CD4-positive, alpha-beta T cell (primary cell): ENCODE results near the gene ZNF614. TPM values are rescaled to one million over a fixed set of nuclear protein-coding genes. Genes with fewer than 3 reads are reported as not detected.
A peak's percentile ranks its signal among the peaks of the same experiment; 100 is the strongest.

ENCODE experiments used
- ATAC-seq: fragments of 200-7000 bp; cut with Tn5 transposase; one replicate; pipeline ENCODE4 v1.10.0; 2022; ENCODE audit warnings: mild to moderate bottlenecking; ENCODE audit not compliant: poor library complexity
- CTCF ChIA-PET: fragments of 350-600 bp; sonication (Branson Sonifier 250); formaldehyde crosslinking; loops from one replicate; lab custom pipeline; 2021; ENCODE audit warnings: antibody characterized with exemption, inconsistent platforms; lab: Charles Lee
- POLR2A ChIA-PET: fragments of 350-600 bp; sonication (Branson Sonifier 250); formaldehyde crosslinking; loops from one replicate; lab custom pipeline; 2021; ENCODE audit warnings: antibody characterized with exemption, inconsistent platforms; lab: Charles Lee
- DNase-seq, 14 experiments: peaks; one replicate each; pipeline ENCODE4 v3.0.0-alpha.2; 2013 to 2020; ENCODE audit warnings: mixed read lengths in 2 of 14
- H3K27ac ChIP-seq, 2 donors: one replicate each; pipeline versions ENCODE4 v1.5.1 to v1.7.0; 2013; ENCODE audit warnings: low read length in 2 of 2, low read depth in 1 of 2, mild to moderate bottlenecking in 1 of 2
- H3K27me3 ChIP-seq, 2 experiments: 1 replicate in 1 of 2; 2 replicates in 1 of 2; pipeline versions ENCODE4 v1.6.1 to v1.7.0; 2013; ENCODE audit warnings: low read length in 2 of 2, control low read depth in 1 of 2, mild to moderate bottlenecking in 1 of 2, moderate library complexity in 1 of 2; ENCODE audit not compliant: insufficient read depth in 2 of 2, control insufficient read depth in 1 of 2
- H3K36me3 ChIP-seq: one replicate; pipeline ENCODE4 v1.6.1; 2013; ENCODE audit warnings: low read length, control low read depth; ENCODE audit not compliant: insufficient read depth
- H3K4me1 ChIP-seq: one replicate; pipeline ENCODE4 v1.6.1; 2013; ENCODE audit warnings: low read length, control low read depth; ENCODE audit not compliant: insufficient read depth
- H3K4me3 ChIP-seq: one replicate; pipeline ENCODE4 v1.5.1; 2013; ENCODE audit warnings: mild to moderate bottlenecking, low read length, moderate library complexity
- H3K9me3 ChIP-seq, 2 experiments: 1 replicate in 1 of 2; 2 replicates in 1 of 2; pipeline versions ENCODE4 v1.6.1 to v1.7.0; 2013; ENCODE audit warnings: low read length in 2 of 2, mild to moderate bottlenecking in 2 of 2, control low read depth in 1 of 2, moderate library complexity in 1 of 2; ENCODE audit not compliant: control insufficient read depth in 1 of 2, insufficient read depth in 1 of 2
- H3K27ac Mint-ChIP-seq: one replicate; pipeline ENCODE4 v1.8.0; 2020; ENCODE audit warnings: mixed read lengths
- H3K27me3 Mint-ChIP-seq: one replicate; pipeline ENCODE4 v1.8.0; 2021; ENCODE audit warnings: mixed read lengths
- H3K36me3 Mint-ChIP-seq: one replicate; pipeline ENCODE4 v1.8.0; 2021; ENCODE audit warnings: low read depth, mixed read lengths
- H3K4me1 Mint-ChIP-seq: one replicate; pipeline ENCODE4 v1.8.0; 2021; ENCODE audit warnings: low read depth, mixed read lengths
- H3K4me3 Mint-ChIP-seq: one replicate; pipeline ENCODE4 v1.8.0; 2020; ENCODE audit warnings: mild to moderate bottlenecking, mixed read lengths
- H3K9me3 Mint-ChIP-seq: one replicate; pipeline ENCODE4 v1.8.0; 2020; ENCODE audit warnings: mixed read lengths
- intact Hi-C, 2 experiments: fragments of 100-400 bp; cut with DNase I in 1 of 2; cut with micrococcal nuclease in 1 of 2; formaldehyde crosslinking; loops; one replicate each; pipeline versions ENCODE4 v1.15.1 to v1.9.0; 2023 to 2025; cut with DNase I, micrococcal nuclease
- total RNA-seq, 174 experiments: library from RNA in 2 of 174; stranded (reverse) in 2 of 174; gene quantifications; one replicate each; pipeline ENCODE4 v1.2.3 and lab custom pipeline; 2021 to 2026
- TF ChIP-seq, protein P1 (sequence below): fragments of 200-600 bp; IDR thresholded peaks from one replicate; pipeline ENCODE4 v1.8.0; 2022; ENCODE audit warnings: antibody characterized with exemption, mild to moderate bottlenecking

ZNF614 gene
- total RNA-seq, 2 experiments from 2014 or later: 9.7 to 10.5 TPM

GRCh38 chr19:52022193-52022592 lies 6.0 kb downstream of the ZNF614 start:
- Mint-ChIP-seq H3K36me3 (peaks cover 99% of the 10 kb centered on the region), H3K27ac (no peak overlapping the region)

DNA sequence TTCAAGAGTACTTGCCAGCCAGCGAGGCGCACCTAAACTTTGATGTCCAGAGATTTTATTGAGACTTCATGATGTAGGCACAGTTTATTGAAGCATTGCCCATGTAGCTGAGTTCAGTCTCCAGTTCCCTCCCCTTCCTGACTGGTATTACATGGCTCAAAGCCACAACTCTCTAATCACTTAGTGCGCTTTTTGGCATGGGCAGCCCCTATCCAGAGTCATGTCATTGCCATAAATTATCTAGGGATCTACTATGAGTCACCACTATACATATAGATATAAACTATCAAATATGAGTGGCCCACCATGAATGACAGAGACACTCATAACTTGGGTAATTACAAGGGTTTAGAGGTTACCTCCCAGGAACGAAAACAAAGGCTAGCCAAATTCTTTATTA lies 7.7 kb downstream of the ZNF614 start:
- peaks cover 99% of the 10 kb centered on the region for H3K36me3 Mint-ChIP-seq
- H3K27me3 Mint-ChIP-seq: no peaks in the 10 kb centered on the region
- CTCF ChIA-PET: interaction anchor here (1.5 kb wide), 1 partner anchor 12 kb away, joined by 7 read pairs; the partner anchor contains the start of gene ZNF615
- no peak overlapping the region for H3K27ac Mint-ChIP-seq
- peaks cover 46 to 95% of the 10 kb centered on the region in 2 experiments for H3K9me3 ChIP-seq
- POLR2A ChIA-PET: interaction anchor here (1.4 to 1.5 kb wide), 2 partner anchors 12 to 28 kb away, joined by 5 to 8 read pairs; partner anchors contain the start of genes ZNF432 and ZNF615
- H3K4me1 Mint-ChIP-seq: peaks cover 6% of the 10 kb centered on the region
- ATAC-seq (no peak), DNase-seq (no peak)
- H3K27ac ChIP-seq: no peak overlapping the region
- no peaks in the 10 kb centered on the region for H3K4me1 ChIP-seq
- H3K4me3 ChIP-seq: no peak overlapping the region
- intact Hi-C loops: no loop called here
- TF ChIP-seq, protein P1, sequence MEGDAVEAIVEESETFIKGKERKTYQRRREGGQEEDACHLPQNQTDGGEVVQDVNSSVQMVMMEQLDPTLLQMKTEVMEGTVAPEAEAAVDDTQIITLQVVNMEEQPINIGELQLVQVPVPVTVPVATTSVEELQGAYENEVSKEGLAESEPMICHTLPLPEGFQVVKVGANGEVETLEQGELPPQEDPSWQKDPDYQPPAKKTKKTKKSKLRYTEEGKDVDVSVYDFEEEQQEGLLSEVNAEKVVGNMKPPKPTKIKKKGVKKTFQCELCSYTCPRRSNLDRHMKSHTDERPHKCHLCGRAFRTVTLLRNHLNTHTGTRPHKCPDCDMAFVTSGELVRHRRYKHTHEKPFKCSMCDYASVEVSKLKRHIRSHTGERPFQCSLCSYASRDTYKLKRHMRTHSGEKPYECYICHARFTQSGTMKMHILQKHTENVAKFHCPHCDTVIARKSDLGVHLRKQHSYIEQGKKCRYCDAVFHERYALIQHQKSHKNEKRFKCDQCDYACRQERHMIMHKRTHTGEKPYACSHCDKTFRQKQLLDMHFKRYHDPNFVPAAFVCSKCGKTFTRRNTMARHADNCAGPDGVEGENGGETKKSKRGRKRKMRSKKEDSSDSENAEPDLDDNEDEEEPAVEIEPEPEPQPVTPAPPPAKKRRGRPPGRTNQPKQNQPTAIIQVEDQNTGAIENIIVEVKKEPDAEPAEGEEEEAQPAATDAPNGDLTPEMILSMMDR: no peak
- H3K36me3 ChIP-seq: peaks cover 88% of the 10 kb centered on the region
- H3K9me3 Mint-ChIP-seq: peaks cover 25% of the 10 kb centered on the region
- H3K4me3 Mint-ChIP-seq: no peak overlapping the region
- no peaks in the 10 kb centered on the region for H3K27me3 ChIP-seq

More at GRCh38 chr19:52022193-52022592, 6.0 kb downstream of the ZNF614 start:
- CTCF ChIA-PET: no interaction called here
- H3K36me3 ChIP-seq: peaks cover 81% of the 10 kb centered on the region
- H3K27ac ChIP-seq: no peak overlapping the region
- Mint-ChIP-seq H3K4me3 (no peak overlapping the region), H3K27me3 (no peaks in the 10 kb centered on the region), H3K9me3 (peaks cover 23% of the 10 kb centered on the region), H3K4me1 (peaks cover 22% of the 10 kb centered on the region)
- TF ChIP-seq, protein P1: no peak
- H3K4me1 ChIP-seq: peaks cover 4% of the 10 kb centered on the region
- ATAC-seq (no peak), DNase-seq (no peak)
- H3K4me3 ChIP-seq: no peak overlapping the region
- POLR2A ChIA-PET: interaction anchor here (0.6 to 1.5 kb wide), 3 partner anchors 9 to 1055 kb away, joined by 3 to 5 read pairs (median 3); partner anchors contain the start of gene ZNF615
- H3K9me3 ChIP-seq: peaks cover 44 to 88% of the 10 kb centered on the region in 2 experiments
- H3K27me3 ChIP-seq: no peaks in the 10 kb centered on the region
- intact Hi-C loops: no loop called here

- no peak for DNase-seq
- Mint-ChIP-seq H3K4me1 (peaks cover 24% of the 10 kb centered on the region), H3K4me3 (peak overlapping the region; percentile 51), H3K36me3 (peaks cover 89% of the 10 kb centered on the region), H3K27me3 (no peaks in the 10 kb centered on the region), H3K27ac (no peak overlapping the region), H3K9me3 (peaks cover 24% of the 10 kb centered on the region)
- ChIA-PET CTCF (no interaction called here), POLR2A (no interaction called here)
- no peaks in the 10 kb centered on the region for H3K36me3 ChIP-seq
- TF ChIP-seq, protein P1: no peak
- H3K4me3 ChIP-seq: no peak overlapping the region
- ATAC-seq: no peak
- H3K27me3 ChIP-seq: no peaks in the 10 kb centered on the region
- H3K9me3 ChIP-seq: peaks cover 34 to 48% of the 10 kb centered on the region in 2 experiments
- no peak overlapping the region for H3K27ac ChIP-seq
- intact Hi-C loops: no loop called here
- H3K4me1 ChIP-seq: peaks cover 12% of the 10 kb centered on the region
These were observed 17.5 kb downstream of the ZNF614 start for GRCh38 chr19:52010674-52011073.
